Measurements from ENCODE around the gene EFHD2. TPM values are rescaled to one million over a fixed set of nuclear protein-coding genes. Genes with fewer than 3 reads are reported as not detected.

The EFHD2 gene
- total RNA-seq, 1 experiment from 2014 or later, result 90.8 TPM

- no peak for DNase-seq (ENCODE audit: low read depth, low spot score)
- intact Hi-C loops (cut with micrococcal nuclease; ENCODE audit: unreplicated experiment), result no loop called here
- H3K4me3 ChIP-seq (ENCODE audit: low read depth in 2 of 2, low read length in 2 of 2), result no peak overlapping the region
- TF ChIP-seq TCF7L2 (IDR thresholded peaks at IDR 0.05; ENCODE audit: low read depth, low read length), result no peak
- TF ChIP-seq POLR2AphosphoS5 (IDR thresholded peaks at IDR 0.05; ENCODE audit: low read depth, low read length), result no peak
- no peak for TF ChIP-seq SIN3A (IDR thresholded peaks at IDR 0.05; ENCODE audit: borderline replicate concordance, insufficient read depth, low read depth, low read length)
- TF ChIP-seq CTCF (IDR thresholded peaks at IDR 0.05), result no peak
- TF ChIP-seq REST (IDR thresholded peaks at IDR 0.05; ENCODE audit: insufficient read depth in 1 of 2, low read depth in 2 of 2, low read length in 1 of 2), result no peak
- no peak for ATAC-seq
- H3K27me3 ChIP-seq (ENCODE audit: control insufficient read depth, insufficient read depth, low read length), result no peaks in the 10 kb centered on the region
- no peak overlapping the region for H3K27ac ChIP-seq (ENCODE audit: low read length)
- no TSS peak for BruUV-seq (replicated peaks)
- peaks cover 5% of the 10 kb centered on the region; the same call in 1 of the 2 replicates for H3K4me1 ChIP-seq (ENCODE audit: control insufficient read depth, insufficient read depth, low read length)
- H3K9me3 ChIP-seq (ENCODE audit: control insufficient read depth, insufficient read depth, low read depth, low read length), result peaks cover 7% of the 10 kb centered on the region; the same call in 1 of the 2 replicates
- H3K36me3 ChIP-seq (ENCODE audit: control insufficient read depth, insufficient read depth, low read length), result no peaks in the 10 kb centered on the region
- ChIA-PET CTCF (no interaction called here), POLR2A (no interaction called here)
- in situ Hi-C loops (cut with HindIII; ENCODE audit: low pct_unique_long_range_greater_than_20kb, low sequenced_read_pairs), result no loop called here
These were observed 6.8 kb upstream of the EFHD2 start for GRCh38 chr1:15402809-15403450.

GRCh38 chr1:15403962-15404580 lies 5.6 kb upstream of the EFHD2 start:
- DNase-seq (ENCODE audit: low read depth, low spot score) (no peak), ATAC-seq (no peak)
- CTCF ChIA-PET, result no interaction called here
- no peak overlapping the region for H3K4me3 ChIP-seq (ENCODE audit: low read depth in 2 of 2, low read length in 2 of 2)
- POLR2A ChIA-PET, result no interaction called here
- peaks cover 11% of the 10 kb centered on the region; the same call in 1 of the 2 replicates for H3K4me1 ChIP-seq (ENCODE audit: control insufficient read depth, insufficient read depth, low read length)
- no peaks in the 10 kb centered on the region for H3K36me3 ChIP-seq (ENCODE audit: control insufficient read depth, insufficient read depth, low read length)
- H3K27ac ChIP-seq (ENCODE audit: low read length), result no peak overlapping the region
- BruUV-seq (replicated peaks), result no TSS peak
- no peaks in the 10 kb centered on the region for H3K27me3 ChIP-seq (ENCODE audit: control insufficient read depth, insufficient read depth, low read length)
- intact Hi-C loops (cut with micrococcal nuclease; ENCODE audit: unreplicated experiment), result no loop called here
- in situ Hi-C loops (cut with HindIII; ENCODE audit: low pct_unique_long_range_greater_than_20kb, low sequenced_read_pairs), result no loop called here
- TF ChIP-seq POLR2AphosphoS5 (IDR thresholded peaks at IDR 0.05; ENCODE audit: low read depth, low read length), result no peak
- no peak for TF ChIP-seq SIN3A (IDR thresholded peaks at IDR 0.05; ENCODE audit: borderline replicate concordance, insufficient read depth, low read depth, low read length)
- no peak for TF ChIP-seq TCF7L2 (IDR thresholded peaks at IDR 0.05; ENCODE audit: low read depth, low read length)
- TF ChIP-seq REST (IDR thresholded peaks at IDR 0.05; ENCODE audit: insufficient read depth in 1 of 2, low read depth in 2 of 2, low read length in 1 of 2), result no peak
- peaks cover 7% of the 10 kb centered on the region; the same call in 1 of the 2 replicates for H3K9me3 ChIP-seq (ENCODE audit: control insufficient read depth, insufficient read depth, low read depth, low read length)
